Activated T-helper 1 cell treated with Interleukin-2 at 50 U/mL for 16 hours (primary cell): Measurements from ENCODE around the gene GCHFR.

ENCODE experiments used
- DNase-seq: peaks from one replicate; pipeline ENCODE4 v3.0.0-alpha.2; 2020; ENCODE audit warnings: low read depth

GCHFR gene

DNA sequence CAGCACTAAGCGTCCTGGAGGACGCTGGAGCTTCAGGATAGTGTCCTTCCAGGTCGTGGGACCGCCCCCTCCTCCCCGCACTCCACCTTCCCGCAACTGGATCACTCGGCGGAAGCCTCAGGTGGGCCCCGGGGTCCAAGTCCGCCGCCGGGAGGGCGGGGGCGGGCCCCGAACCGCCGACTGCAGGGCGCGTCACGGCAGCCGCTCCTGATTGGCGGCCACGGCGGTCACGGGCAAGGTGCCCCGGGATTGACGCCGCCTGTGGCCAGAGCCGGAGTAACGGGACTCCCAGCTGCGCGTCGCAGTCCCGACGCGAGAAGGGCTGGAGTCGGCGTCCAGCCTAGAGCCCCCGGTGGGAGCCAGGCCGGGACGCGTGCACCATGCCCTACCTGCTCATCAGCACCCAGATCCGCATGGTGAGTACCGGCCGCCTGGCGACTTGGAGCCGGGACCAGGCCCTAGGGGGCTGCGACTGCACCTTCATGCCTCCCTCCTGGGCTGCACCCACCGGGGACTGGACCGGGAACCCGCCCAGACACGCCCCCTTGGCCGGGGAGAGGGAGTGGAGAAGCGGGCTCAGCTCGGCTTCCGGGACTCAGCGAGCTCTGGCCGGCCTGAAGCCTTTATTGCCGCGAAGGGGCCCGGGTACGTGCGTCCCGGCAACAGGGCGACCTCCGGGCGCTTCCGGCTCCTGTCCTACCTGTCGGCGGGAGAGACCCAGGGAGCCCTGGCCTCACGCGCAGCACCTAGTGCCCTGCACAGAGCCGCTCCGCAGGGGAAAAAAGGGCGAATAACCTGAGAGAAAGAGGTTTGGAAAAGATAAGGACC is at the start of gene GCHFR:
Gene GCHFR, plus strand, starts transcription at position 268 of the 828 bp plus-strand sequence. Its CDS starts 113 bp downstream, at position 381.
- DNase-seq = peak; percentile 66

DNA sequence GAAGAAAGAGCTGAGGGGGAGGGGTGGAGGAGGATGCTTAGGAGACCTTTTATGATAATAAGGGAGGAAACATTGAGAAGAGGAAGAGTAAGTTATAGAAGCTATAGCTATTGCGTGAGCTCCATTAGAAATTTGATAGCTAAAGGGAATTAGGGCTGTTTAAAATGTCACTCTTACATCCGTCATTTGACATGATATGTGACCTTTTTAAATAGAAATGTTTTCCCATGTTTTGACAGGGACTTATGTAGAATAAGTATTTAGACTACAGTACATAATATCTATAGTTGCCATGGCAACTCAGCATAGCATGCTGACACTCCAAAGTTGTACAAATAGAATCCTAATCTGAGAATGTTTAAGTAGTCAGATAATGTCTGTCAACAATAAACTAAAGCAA is 49.7 kb upstream of the GCHFR start:
- DNase-seq = no peak

DNA sequence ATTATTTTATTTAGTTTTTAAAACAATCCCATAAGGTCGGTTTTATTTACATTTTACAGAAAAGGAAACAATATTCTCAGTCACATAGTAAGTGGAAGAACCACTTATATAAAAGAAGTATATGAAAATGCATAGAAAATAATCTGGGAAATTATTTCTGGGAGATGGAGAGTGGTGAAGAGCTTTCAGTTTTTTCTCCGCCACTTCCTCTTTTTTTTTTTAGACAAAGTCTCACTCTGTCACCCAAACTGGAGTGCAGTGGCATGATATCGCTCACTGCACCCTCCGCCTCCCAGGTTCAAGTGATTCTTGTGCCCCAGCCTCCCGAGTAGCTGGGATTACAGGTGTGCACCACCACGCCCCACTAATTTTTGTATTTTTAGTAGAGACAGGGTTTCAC is 47.7 kb upstream of the GCHFR start:
- no peak for DNase-seq

DNA sequence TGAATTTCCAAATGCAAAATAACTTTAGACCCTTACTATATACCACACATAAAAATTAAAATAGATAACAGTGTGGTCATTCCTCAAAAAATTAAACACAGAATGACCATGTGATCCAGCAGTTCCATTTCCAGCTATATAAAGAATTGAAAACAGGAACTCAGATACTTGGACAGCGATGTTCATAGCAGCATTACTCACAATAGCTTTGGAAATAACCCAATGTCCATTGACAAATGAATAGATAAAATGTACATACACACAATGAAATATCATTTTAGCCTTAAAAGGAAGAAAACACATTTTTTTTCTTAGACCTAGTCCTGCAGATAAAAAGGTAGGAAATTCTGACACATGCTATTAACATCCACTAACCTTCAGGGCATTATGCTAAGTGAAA is 42.2 kb upstream of the GCHFR start:
- DNase-seq = no peak

DNA sequence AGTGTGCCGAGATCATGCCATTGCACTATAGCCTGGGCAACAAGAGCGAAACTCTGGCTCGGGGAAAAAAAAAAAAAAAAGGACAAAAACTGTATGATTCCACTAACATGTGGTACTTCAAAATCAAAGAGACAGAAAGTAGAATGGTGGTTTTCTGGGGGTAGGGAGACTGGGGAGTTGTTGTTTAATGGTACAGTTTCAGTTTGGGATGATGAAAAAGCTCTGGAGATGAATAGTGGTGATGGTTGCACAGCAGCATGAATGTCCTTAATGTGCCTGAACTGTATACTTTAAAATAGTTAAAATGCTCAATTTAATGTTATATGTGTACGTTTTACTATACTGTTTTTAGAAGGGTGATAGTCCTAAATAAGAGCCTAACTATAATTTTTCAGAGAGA is 41.5 kb upstream of the GCHFR start:
- no peak for DNase-seq

DNA sequence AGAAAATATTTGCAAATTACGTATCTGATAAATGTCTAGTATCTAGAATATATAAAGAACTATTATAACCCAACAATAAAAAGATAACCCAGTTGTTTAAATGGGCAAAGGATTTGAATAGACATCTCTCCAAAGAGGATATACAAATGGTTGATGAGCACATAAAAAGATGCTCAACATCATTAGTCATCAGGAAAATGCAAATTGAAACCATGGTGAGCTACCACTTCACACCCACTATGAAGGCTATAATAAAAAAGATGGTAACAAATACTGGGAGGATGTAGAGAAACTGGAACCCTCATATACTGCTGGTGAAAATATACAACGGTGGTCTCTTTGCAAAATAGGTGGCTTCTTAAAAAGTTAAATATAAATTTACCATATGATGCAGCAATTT is 40.9 kb upstream of the GCHFR start:
- DNase-seq = no peak

DNA sequence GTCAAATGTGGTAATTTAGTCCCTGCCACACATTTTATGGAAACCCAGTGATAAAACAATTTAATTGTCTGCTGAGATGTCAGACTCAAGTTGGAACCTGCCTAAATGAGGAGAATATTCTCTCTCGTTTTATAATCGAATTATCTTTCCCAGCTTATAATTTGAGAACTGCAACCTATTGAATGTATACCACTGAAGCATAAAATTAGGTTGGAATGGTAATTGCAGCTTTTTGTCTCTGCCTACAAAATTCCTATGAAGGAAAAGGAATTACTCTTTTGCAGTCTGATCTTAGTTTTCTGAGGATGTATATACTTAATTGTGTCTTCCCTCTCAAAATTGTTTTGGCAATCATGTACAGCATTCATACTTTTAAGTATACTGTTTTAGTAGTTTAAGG is 39.9 kb upstream of the GCHFR start:
- DNase-seq = no peak

DNA sequence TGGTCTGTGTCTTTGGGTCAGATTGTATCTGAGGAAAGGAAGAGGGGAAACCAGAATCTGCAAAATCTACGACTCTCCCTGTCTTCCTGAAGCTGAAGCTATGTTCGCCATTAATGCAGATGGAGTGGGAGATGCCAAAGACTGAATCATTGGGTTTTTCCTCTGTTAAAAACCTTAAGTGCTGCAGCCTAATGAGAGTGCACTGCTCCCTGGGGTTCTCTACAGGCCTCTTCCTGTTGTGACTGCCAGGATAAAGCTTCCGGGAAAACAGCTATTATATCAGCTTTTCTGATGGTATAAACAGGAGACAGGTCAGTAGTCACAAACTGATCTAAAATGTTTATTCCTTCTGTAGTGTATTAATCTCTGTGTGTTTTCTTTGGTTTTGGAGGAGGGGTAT is 32.8 kb upstream of the GCHFR start:
- no peak for DNase-seq

DNA sequence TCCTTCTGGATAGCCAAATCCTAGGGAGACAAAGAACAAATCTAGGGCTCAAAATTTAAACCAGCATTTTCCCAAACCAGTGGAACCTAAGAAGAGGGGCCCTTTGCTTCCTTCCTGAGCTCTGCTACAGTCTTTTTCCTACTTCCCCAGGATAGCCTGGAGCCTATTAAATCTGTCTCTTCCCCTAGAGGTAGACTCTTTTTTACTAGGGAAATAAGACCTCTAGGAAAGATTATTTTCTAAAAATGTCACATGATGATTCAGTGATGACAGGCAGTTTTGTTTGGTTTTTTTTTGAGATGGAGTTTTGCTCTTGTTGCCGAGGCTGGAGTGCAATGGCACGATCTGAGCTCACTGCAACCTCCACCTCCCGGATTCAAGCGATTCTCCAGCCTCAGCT is 27.3 kb upstream of the GCHFR start:
- no peak for DNase-seq

DNA sequence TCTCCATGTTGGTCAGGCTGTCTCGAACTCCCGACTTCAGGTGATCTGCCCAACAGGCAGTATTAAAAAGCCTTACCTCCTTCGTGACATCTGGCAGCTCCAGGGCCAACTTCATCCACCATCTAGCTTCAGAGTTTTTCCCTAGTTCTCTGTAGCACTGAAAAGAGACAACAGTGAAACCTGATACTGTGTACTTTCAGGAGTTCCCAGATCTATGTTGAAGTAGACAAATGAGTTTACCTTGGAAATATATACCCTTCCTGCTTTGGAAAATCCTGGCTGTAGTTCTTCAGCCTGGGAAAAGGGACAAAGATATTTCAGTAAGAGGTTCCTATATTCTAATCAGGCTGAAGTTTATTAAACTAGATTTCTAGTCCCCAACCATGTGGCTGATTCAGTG is 26.8 kb upstream of the GCHFR start:
- no peak for DNase-seq

DNA sequence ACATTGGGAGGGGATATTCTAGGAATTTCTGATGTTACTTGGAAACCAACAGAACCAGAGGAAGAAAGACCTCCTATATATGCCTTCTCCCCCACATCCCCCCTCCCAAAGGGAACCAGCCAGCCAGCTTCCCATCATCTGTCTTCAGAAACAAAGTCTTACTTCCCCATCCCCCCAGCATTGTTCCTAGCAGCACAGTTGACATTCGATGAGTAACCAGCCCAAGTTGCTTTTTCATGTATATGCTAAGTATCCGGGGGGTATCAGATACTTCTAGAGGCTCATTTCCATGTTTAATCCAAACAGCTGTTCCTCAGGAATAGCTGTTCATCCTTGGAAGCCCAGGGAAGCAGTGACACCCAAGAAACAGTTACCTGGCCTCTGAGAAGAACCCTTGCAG is 24.8 kb upstream of the GCHFR start:
- no peak for DNase-seq

DNA sequence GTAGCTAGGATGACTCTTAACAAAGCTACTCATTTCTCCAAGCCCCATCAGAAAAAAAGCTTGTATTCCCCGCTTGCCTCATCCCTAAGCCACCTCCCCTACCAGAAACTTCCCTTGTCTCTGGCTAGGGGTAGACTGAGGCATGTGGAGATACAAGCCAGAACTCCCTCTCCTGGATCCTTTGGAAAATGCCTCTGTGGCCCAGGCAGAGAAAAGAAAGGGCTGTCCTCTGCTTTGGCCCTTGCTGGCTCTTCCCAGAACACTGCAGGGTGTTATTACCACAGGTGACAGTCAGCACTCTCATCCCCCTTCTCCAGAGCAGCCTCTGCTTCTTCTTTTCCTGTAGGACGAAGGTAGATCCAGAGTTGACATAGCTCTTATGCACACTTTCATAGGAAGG is 24.0 kb upstream of the GCHFR start:
- no peak for DNase-seq

DNA sequence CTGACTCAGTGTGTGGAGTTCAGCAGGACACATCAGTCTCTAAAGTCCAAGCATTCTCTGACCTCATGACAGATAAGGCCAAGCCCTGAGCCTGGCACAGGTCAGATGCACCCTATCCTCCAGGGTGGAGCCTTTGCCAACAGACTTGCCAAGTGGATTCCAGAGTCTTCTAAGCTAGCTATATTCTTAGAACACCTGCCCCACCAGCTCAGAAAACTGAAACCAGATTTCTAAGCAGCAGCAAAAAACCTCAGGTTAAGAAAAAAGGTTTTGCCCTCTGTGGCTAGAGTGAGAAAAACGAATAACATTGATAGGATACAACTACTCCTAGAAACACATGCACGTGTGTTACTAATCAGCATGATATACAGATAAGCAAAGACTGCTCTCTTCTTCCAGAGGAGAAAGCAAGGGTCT is 20.4 kb upstream of the GCHFR start:
- DNase-seq = no peak

DNA sequence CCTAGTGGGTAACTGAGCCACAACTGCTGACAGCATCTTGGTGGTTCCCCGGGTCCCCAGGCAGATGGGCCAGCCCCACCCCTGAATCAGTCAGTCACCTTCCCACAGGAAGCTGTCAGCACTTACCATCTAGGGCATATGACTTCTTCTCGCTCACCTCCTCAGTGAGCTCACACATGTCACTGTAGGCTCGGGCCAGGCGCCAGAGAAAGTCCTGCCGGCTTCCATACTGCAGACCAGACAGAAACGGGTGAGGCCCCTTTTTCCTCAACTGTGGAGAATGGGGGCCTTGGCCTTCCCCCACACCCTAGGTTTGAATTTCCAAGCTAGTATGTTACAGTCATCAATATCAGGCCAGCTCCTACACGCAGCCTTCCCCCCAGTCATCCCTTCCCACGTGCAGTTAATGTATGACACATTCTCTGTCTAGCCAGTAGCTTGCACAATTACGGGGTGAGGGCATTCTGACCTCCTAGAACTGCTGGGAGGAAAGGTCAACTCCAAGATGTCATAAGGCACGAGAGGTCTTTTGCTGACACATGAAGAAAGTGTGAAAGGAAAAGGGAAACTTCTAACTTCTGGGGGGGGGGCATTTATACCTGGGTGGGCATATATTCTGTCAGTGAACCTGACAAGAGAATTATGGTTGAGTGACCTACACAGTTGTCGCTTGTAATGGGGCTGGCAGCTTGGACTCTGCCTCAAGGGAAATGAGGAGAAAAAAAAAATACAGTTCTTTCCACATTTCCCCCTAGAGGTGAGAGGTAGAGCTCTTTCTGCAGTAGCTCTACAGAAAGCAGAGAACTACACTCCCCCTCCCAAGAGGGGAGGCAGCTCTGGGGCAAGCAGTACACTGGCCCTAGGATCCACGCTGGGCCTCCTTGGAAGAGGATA is 19.7 kb upstream of the GCHFR start:
- DNase-seq = peak; percentile 40

DNA sequence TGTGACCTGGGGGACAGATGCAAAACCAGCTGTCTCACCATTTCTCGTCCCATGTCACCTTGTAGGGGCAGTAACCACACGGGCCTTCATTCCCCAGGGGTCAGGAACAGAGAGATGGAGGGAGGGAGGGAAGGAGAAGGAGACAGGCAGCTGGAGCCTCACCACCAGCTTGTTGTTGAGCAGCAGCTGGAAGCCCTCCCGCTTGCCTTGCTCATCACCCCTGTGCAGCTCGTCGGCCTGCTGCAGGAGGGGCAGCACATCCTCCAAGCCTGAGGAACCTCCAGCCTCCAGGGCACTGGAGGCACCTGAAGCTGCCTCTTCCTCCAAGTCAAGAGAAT is 19.1 kb upstream of the GCHFR start:
- DNase-seq = no peak

DNA sequence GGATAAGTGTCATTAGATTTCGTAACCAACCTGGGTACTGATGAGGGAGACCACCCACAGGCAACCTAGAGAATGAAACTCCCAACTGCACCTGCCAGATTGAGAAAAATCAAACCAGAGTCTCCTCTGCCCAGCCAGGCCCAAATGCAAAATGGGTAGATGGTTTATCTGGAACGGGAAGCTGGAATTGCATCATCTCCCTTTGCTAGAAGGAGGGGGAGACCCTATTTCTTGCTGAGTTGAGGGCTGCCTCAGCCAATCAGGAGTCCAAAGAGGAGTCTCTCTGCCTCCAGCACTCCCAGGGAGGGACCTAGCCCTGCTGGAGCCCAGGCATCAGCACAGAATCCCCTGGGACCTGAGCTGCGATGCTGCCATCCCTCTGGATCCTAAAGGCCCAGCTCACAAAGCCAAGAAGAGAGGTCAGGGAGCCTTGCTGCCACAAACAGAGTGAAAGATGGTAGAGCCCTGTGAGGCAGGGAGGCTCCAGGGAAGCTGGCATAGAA is 16.9 kb upstream of the GCHFR start:
- no peak for DNase-seq

DNA sequence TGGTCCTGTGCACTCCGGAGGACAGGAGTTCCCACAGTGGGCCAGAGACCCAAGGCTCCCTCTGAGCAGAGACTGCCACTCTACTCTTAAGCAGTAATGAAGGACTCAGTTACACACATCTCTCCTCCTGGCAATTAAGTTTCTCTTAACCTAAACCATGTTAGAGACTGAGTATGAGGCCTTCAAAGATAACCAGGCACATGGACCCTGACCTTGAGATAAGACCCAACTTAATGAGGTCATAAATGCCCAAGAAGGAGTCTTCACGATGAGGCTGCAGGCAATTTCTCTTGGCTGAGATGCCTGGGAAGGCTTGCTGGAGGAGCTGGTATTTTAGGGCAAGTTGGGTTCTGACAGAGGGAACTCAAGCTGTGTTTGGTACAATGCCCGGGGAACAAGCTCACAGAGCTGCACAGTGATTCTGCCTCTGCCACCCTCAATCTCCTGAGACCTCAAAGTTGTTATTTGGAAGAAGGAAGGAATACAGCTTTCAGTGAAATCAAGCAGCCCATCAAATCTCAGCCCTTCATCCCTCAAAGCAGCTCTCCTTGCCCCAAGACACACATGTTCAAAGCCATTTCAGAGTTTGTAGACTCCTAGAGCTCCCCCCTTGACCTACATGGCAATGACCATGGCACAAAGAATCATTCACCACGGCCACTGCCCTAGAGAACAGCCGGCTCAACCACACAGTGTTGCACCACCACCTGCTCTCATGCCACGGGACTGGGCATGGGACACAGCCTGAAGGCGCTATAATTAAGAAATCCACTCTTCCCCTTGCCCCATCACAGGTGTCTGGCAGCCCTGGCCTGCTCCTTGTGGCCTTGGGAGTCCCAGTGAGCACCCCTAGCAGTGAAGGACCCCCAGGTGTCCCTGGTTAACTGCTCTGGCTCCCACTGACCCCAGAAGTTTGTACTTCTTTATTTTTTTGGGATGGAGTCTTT is 15.9 kb upstream of the GCHFR start:
- no peak for DNase-seq

DNA sequence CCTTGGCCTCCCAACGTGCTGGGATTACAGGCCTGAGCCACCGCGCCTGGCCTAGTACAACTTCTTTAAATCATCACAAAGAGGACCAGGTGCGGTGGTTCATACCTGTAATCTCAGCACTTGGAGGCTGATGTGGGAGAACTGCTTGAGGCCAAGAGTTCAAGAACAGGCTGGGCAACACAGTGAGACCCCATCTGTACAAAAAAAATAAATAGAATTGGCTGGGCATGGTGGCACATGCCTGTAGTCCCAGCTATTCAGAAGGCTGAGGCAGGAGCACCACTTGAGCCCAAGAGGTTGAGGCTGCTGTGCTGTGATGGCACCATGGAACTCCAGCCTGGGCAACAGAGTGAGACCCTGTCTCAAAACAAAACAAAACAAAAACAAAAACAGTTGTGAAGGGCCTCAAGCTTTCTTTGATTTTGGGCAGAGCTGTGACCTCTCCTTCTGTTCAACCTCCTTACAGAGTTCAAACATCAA is 14.7 kb upstream of the GCHFR start:
- DNase-seq = no peak

DNA sequence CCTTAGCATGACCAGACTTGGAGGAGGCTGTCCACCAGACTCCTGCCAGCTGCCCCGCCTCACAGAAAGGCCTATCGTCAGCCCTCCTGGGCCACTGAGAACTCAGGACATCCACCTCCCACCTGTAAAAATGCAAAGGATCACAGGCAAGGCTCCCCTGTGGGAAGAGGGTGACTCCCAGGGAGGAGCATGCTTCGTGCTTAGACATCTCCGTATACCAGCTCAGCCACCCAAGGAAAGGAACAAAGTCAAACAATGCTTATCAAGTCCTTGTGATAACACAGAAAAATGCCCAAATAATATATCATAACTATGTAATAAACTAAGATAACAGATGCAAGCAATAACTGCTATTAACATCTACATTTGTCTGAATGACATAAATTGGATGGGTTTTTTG is 13.0 kb upstream of the GCHFR start:
- DNase-seq = no peak

DNA sequence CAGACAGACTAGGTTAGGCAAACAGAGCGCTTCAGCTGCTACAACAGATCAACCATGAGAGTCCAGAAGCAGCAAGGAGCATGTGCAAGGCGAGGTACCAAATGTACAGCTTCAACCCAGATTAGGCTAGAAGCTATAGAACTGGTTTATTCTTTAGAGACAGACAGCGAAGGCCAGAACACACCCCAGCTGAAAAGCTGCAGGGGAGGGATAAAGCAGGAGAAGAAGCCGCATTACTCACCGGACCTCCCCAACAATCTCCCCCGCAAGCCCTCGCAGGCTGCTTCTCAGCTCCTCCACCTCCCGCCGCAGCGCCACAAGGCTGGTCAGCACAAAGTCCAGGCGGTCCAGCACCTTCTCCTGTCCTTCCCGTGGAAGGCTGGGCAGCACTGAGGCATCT is 12.1 kb upstream of the GCHFR start:
- DNase-seq = no peak

DNA sequence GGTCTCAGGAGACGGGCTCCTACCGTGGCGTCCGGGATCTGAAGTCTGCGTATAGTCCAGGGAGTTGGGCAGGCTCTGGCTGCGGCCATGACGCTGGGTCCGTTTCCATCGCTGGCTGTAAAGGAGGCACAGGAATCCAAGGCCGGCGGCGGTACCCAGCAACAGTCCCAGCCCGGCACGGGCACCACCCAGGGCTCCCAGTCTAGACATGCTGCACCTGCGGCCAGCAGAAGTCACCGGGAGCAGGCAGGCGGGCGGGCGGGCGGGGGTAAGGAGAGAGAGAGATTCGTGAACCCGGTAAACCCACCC is 9.3 kb upstream of the GCHFR start:
- DNase-seq = no peak
